ENCODE measurements around the gene AKAP8. TPM values are rescaled to one million over a fixed set of nuclear protein-coding genes. Genes with fewer than 3 reads are reported as not detected.
"Not testable (repeated sequence)": the region's sequence is repeated elsewhere in the genome, so short reads cannot be mapped to it uniquely, and the experiment has no call there.

The AKAP8 gene
- total and polyA plus RNA-seq, 2 experiments from 2014 or later = 13.4 to 14.6 TPM

DNA sequence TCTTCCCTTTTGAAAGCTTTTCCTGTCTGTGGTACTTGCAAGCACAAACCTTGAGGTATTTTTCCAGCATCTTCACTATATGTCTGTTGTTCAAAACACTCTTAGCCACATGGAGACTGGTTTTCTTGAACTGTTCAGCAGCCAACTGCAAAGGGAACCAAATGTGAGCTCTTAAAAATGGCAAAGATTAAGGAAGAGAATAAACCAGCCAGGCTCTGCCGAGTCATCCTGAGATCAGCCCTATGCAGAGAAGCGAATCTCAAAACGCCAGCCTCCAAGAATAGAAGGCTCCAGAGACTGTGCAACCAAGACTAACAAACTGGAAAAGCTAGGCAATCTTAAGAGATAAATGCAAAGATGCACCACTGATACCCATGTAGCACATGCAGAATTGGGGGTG, 20.7 kb downstream of the AKAP8 start:
- H3K27ac ChIP-seq = no peak overlapping the region
- peaks cover 47% of the 10 kb centered on the region for H3K36me3 ChIP-seq (ENCODE audit: low read depth)
- 70 to 76% methylated on average over 3 of the region's 3 CpGs for WGBS, 2 experiments (ENCODE audit: low coverage in 1 of 2, low lambda C conversion rate in 2 of 2, missing lambda C conversion rate in 2 of 2)

DNA sequence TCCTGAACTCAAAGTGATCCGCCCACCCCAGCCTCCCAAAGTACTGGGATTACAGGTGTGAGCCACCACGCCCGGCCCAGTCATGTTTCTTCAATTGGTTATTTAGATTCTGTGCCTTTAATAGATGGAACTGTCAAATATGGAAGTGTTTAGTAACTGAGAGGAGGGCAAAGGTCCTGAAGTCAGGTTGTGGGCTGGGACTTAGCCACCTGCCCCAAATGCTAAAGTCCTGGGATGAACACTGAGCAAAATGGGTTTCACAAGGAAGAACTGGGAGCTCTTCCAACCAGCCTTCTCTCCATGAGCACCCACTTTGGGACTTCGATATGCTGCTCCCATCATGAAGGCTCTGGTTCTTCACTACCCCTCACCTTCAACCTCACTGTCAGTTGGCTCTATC, 21.7 kb downstream of the AKAP8 start:
- H3K27me3 ChIP-seq (replicated peaks; ENCODE audit: insufficient read depth) = no peaks in the 10 kb centered on the region
- no peaks in the 10 kb centered on the region for H3K9me2 ChIP-seq (ENCODE audit: insufficient read depth)
- H4K20me1 ChIP-seq (ENCODE audit: insufficient read depth) = no peaks in the 10 kb centered on the region
- H3F3A ChIP-seq (ENCODE audit: insufficient read depth) = peaks cover 28% of the 10 kb centered on the region
- in situ Hi-C loops (cut with MboI) = no loop called here
- H3K79me2 ChIP-seq (ENCODE audit: insufficient read depth) = no peaks in the 10 kb centered on the region
- H3K4me3 ChIP-seq = no peak overlapping the region
- no peak for TF ChIP-seq EZH2 (IDR thresholded peaks at IDR 0.05; ENCODE audit: insufficient read depth, poor library complexity, severe bottlenecking)
- no peak for TF ChIP-seq EZH2phosphoT487 (IDR thresholded peaks at IDR 0.05; ENCODE audit: insufficient read depth, low read depth)
- H3K9ac ChIP-seq = no peak overlapping the region
- H3K4me2 ChIP-seq (ENCODE audit: unreplicated experiment) = no peak overlapping the region
- H3K36me3 ChIP-seq (ENCODE audit: low read depth) = peaks cover 48% of the 10 kb centered on the region
- DNase-seq = no peak
- H3K4me1 ChIP-seq (ENCODE audit: insufficient read depth) = no peaks in the 10 kb centered on the region
- H3K27ac ChIP-seq = no peak overlapping the region
- WGBS, 2 experiments (ENCODE audit: low coverage in 1 of 2, low lambda C conversion rate in 2 of 2, missing lambda C conversion rate in 2 of 2) = 96 to 100% methylated on average over 4 of the region's 4 CpGs
- no peaks in the 10 kb centered on the region for H3K9me3 ChIP-seq (ENCODE audit: low read depth)
- no peak overlapping the region for H2AFZ ChIP-seq

More for the DNA sequence above, 20.7 kb downstream of the AKAP8 start:
- Histone ChIP-seq H3K79me2 (ENCODE audit: insufficient read depth) (no peaks in the 10 kb centered on the region), H4K20me1 (ENCODE audit: insufficient read depth) (no peaks in the 10 kb centered on the region), H3F3A (ENCODE audit: insufficient read depth) (peaks cover 27% of the 10 kb centered on the region), H2AFZ (no peak overlapping the region), H3K27me3 (replicated peaks; ENCODE audit: insufficient read depth) (no peaks in the 10 kb centered on the region), H3K4me2 (ENCODE audit: unreplicated experiment) (no peak overlapping the region), H3K9ac (no peak overlapping the region), H3K4me3 (no peak overlapping the region), H3K9me3 (ENCODE audit: low read depth) (no peaks in the 10 kb centered on the region), H3K4me1 (ENCODE audit: insufficient read depth) (no peaks in the 10 kb centered on the region), H3K9me2 (ENCODE audit: insufficient read depth) (no peaks in the 10 kb centered on the region)
- in situ Hi-C loops (cut with MboI) = no loop called here
- TF ChIP-seq EZH2phosphoT487 (IDR thresholded peaks at IDR 0.05; ENCODE audit: insufficient read depth, low read depth) (no peak), EZH2 (IDR thresholded peaks at IDR 0.05; ENCODE audit: insufficient read depth, poor library complexity, severe bottlenecking) (no peak)
- DNase-seq = peak; percentile 30

DNA sequence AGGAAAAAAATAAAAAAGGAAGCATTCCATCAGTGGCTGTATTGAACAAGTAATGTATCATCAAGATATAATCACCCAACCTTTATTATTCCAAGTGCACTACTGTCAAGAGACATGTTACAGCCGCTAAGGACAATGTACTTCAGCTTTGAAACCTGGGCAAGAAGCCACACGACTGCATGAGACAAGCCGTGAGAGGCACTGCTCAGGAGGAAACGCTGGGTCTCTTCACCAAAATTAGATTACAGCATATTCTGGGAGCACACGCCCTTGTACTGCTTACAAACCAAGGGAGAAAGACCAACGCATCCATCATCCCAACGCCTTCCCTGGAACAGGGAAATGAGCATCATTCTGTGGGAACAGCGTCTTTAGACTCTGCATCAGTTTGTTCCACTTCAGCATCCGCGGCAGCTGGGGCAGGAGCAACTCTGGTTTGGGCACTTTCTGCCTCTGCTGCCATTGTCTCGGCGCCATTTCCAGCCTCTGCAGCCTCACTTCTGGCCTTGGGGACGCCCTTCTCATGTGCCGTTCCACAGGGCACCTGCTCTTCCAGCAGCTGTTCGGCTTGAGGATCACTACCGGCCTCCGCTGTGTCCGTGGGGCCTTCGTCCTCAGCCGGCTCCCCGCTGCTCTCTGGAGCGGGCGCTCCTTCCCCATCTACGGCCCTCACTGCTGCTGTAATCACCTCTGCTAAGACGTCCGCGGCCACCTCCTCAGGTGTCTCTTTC, 24.9 kb downstream of the AKAP8 start:
- Histone ChIP-seq H3F3A (ENCODE audit: insufficient read depth) (peaks cover 15% of the 10 kb centered on the region), H2AFZ (no peak overlapping the region), H3K9me3 (ENCODE audit: low read depth) (no peaks in the 10 kb centered on the region), H3K4me3 (no peak overlapping the region), H3K4me1 (ENCODE audit: insufficient read depth) (no peaks in the 10 kb centered on the region), H3K27me3 (replicated peaks; ENCODE audit: insufficient read depth) (no peaks in the 10 kb centered on the region), H3K27ac (no peak overlapping the region), H3K4me2 (ENCODE audit: unreplicated experiment) (no peak overlapping the region), H3K9me2 (ENCODE audit: insufficient read depth) (no peaks in the 10 kb centered on the region), H3K9ac (no peak overlapping the region), H3K36me3 (ENCODE audit: low read depth) (peaks cover 29% of the 10 kb centered on the region), H4K20me1 (ENCODE audit: insufficient read depth) (no peaks in the 10 kb centered on the region), H3K79me2 (ENCODE audit: insufficient read depth) (no peaks in the 10 kb centered on the region)
- no peak for DNase-seq
- TF ChIP-seq EZH2 (IDR thresholded peaks at IDR 0.05; ENCODE audit: insufficient read depth, poor library complexity, severe bottlenecking) = no peak
- in situ Hi-C loops (cut with MboI) = no loop called here
- WGBS, 2 experiments (ENCODE audit: low coverage in 1 of 2, low lambda C conversion rate in 2 of 2, missing lambda C conversion rate in 2 of 2) = 80 to 82% methylated on average over 26 to 27 of the region's 27 CpGs

- Histone ChIP-seq H3K27me3 (replicated peaks; ENCODE audit: insufficient read depth) (no peaks in the 10 kb centered on the region), H3K36me3 (ENCODE audit: low read depth) (peaks cover 29% of the 10 kb centered on the region), H3K4me2 (ENCODE audit: unreplicated experiment) (no peak overlapping the region), H3K9ac (no peak overlapping the region), H3K9me2 (ENCODE audit: insufficient read depth) (no peaks in the 10 kb centered on the region), H2AFZ (no peak overlapping the region), H4K20me1 (ENCODE audit: insufficient read depth) (no peaks in the 10 kb centered on the region), H3K27ac (no peak overlapping the region), H3K4me1 (ENCODE audit: insufficient read depth) (no peaks in the 10 kb centered on the region), H3K4me3 (no peak overlapping the region), H3K9me3 (ENCODE audit: low read depth) (no peaks in the 10 kb centered on the region), H3K79me2 (ENCODE audit: insufficient read depth) (no peaks in the 10 kb centered on the region), H3F3A (ENCODE audit: insufficient read depth) (peaks cover 12% of the 10 kb centered on the region)
- in situ Hi-C loops (cut with MboI) = no loop called here
- DNase-seq = no peak
- 77 to 79% methylated on average over 4 of the region's 4 CpGs for WGBS, 2 experiments (ENCODE audit: low coverage in 1 of 2, low lambda C conversion rate in 2 of 2, missing lambda C conversion rate in 2 of 2)
- TF ChIP-seq EZH2phosphoT487 (IDR thresholded peaks at IDR 0.05; ENCODE audit: insufficient read depth, low read depth) (no peak), EZH2 (IDR thresholded peaks at IDR 0.05; ENCODE audit: insufficient read depth, poor library complexity, severe bottlenecking) (no peak)
Measured at GRCh38 chr19:15353908-15354307, 25.7 kb downstream of the AKAP8 start.

- H3K4me1 ChIP-seq (ENCODE audit: insufficient read depth); H3K9ac ChIP-seq; H3F3A ChIP-seq (ENCODE audit: insufficient read depth); H3K9me2 ChIP-seq (ENCODE audit: insufficient read depth); H2AFZ ChIP-seq; H3K79me2 ChIP-seq (ENCODE audit: insufficient read depth); H3K27me3 ChIP-seq (replicated peaks; ENCODE audit: insufficient read depth); H3K9me3 ChIP-seq (ENCODE audit: low read depth); H4K20me1 ChIP-seq (ENCODE audit: insufficient read depth); DNase-seq; H3K27ac ChIP-seq; in situ Hi-C loops (cut with MboI); H3K4me3 ChIP-seq; H3K4me2 ChIP-seq (ENCODE audit: unreplicated experiment): not testable (repeated sequence)
- WGBS, 2 experiments (ENCODE audit: low coverage in 1 of 2, low lambda C conversion rate in 2 of 2, missing lambda C conversion rate in 2 of 2) = 79 to 84% methylated on average over 8 of the region's 8 CpGs
- peaks cover 24% of the 10 kb centered on the region for H3K36me3 ChIP-seq (ENCODE audit: low read depth)
Measured at GRCh38 chr19:15352535-15352934, 27.1 kb downstream of the AKAP8 start.

DNA sequence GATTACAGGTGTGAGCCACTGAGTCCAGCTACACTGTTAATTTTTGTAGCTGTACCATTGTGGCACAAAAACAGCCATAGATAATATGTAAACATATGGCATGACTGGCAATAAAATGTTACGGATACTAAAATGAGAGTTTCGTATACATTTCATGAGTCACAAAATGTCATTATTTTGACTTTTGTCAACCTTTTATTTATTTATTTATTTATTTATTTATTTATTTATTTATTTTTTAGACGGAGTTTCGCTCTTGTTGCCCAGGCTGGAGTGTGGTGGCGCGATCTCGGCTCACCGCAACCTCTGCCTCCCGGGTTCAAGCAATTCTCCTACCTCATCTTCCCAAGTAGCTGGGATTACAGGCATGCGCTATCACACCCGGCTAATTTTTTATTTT, 38.3 kb downstream of the AKAP8 start:
- H3K79me2 ChIP-seq (ENCODE audit: insufficient read depth) = peaks cover 46% of the 10 kb centered on the region

More for the DNA sequence above, 38.3 kb downstream of the AKAP8 start:
- H2AFZ ChIP-seq; DNase-seq; H4K20me1 ChIP-seq (ENCODE audit: insufficient read depth); H3K4me3 ChIP-seq; H3K9me2 ChIP-seq (ENCODE audit: insufficient read depth); H3K27me3 ChIP-seq (replicated peaks; ENCODE audit: insufficient read depth); H3K36me3 ChIP-seq (ENCODE audit: low read depth); H3K9ac ChIP-seq; H3K4me2 ChIP-seq (ENCODE audit: unreplicated experiment); H3F3A ChIP-seq (ENCODE audit: insufficient read depth); H3K27ac ChIP-seq; in situ Hi-C loops (cut with MboI); H3K9me3 ChIP-seq (ENCODE audit: low read depth): not testable (repeated sequence)
- H3K4me1 ChIP-seq (ENCODE audit: insufficient read depth) = peaks cover 13% of the 10 kb centered on the region
- 98% methylated on average over 11 of the region's 11 CpGs for WGBS, 2 experiments (ENCODE audit: low coverage in 1 of 2, low lambda C conversion rate in 2 of 2, missing lambda C conversion rate in 2 of 2)
